HG02970 (cell line): ENCODE measurements around the gene HNRNPA1.
A peak's percentile ranks its signal among the peaks of the same experiment; 100 is the strongest.
"Not testable (repeated sequence)": the region's sequence is repeated elsewhere in the genome, so short reads cannot be mapped to it uniquely, and the experiment has no call there.

Source experiments
- ATAC-seq: cut with Tn5 transposase; IDR thresholded peaks from one replicate; pipeline ENCODE4 v1.9.1; 2021; ENCODE audit warnings: mild to moderate bottlenecking, moderate library complexity, moderate number of reproducible peaks; ENCODE audit not compliant: unreplicated experiment, low FRiP score

Gene HNRNPA1

DNA sequence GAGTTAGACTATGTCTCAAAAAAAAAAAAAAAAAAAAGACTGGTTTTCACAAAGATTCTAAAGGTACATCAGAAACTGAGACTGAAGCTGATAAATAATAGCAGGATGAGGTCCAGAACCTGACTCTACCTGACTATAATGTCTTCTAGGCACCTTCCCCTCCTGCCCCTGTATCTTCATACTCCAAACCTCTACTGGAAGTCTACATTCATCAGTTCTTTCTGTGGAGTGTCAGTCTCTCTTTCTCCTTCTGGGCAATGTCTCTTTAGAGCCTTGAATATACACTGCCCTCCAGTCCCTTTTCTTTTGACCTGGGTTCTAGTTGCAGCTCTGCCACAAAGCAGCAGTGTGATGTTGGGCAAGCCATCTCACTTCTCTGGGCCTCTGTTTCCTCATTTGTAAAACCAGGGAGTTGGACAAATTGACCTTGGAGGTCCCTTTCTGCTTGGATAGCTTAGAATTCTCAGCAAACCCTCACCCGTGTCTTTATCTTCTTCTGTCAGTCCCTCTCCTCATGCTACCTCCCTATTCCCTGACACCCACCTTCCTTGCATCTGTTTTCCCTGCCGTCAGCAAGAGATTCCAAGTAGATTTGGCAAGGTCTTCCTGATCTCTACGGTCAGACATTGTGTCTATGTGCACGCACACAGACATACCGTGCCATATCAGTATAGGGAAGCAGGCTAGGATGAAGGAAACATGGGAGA is 16.0 kb downstream of the HNRNPA1 start:
- no peak for ATAC-seq

DNA sequence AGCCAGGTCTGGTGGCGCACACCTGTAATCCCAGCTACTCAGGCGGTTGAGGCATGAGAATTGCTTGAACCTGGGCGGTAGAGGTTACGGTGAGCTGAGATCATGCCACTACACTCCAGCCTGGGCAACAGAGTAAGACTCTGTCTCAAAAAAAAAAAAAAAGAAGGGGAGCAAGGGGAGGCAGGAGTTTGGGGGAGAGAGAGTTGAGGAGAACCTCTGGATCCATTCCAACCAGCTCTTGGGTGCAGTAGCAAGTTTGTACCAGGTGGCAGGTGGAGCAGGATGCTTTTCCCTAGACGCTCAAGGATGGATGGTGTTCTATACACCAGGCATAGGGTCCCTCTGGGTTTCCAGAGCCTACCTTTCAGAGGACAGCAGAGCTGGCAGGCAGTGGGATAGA is 18.4 kb downstream of the HNRNPA1 start:
- ATAC-seq, result no peak

DNA sequence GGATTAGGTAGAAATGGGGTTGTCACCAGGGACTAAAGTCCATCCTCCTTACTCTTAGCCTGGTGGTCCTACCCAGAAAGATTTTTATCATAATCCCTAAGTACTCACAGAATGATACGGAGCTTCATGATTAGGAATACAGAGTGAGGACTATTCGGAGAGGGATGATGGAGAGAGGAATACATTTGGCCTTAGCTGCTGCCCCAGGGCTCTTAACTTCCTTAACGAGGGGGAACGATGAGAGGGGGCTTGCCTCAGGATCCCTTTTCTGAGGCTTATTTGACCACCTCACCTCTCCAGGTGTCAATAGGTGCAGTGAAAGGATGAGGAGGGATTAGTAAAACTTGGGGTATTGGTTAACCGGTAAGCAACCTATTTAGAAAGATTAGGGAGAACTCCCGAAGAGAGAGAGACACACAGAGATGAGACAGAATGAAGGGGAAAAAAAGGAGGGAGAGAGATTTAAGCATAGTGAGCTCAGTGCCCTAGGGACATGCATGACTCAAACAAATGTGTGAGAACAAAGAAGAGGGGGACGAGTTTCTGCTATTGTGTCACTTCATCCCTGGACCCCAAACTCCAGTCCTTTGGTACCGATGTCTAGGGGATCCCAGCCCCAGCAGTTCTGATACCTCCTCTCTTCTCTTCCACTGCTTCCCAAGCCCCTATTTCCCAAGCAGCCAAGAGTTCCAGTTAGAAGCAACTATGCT is 19.1 kb downstream of the HNRNPA1 start:
- ATAC-seq, result no peak

DNA sequence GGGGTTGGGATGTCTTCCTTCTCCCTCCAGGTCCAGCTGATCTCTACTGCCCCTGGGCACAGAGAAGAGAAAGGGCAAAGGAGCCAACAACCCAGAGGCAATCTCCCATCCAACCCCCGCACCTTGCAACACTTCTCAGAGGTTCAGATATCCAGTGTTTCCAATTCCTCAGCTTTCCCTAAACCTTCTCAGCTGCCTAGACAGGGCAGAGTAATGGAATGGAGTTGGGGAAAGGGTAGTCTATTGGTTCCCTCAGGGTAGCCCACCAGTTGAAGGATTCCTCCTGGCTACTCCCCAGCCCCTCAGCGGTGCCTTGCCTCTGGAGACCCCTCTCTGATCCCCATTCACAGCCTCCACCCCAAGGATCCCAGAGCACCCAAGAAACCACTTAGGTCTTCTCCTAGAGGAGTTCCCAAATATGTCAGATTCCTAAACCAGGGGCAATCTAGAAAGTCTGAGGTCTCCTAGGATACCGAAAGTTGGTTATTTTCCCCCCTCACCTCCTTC is 19.8 kb downstream of the HNRNPA1 start:
- no peak for ATAC-seq

DNA sequence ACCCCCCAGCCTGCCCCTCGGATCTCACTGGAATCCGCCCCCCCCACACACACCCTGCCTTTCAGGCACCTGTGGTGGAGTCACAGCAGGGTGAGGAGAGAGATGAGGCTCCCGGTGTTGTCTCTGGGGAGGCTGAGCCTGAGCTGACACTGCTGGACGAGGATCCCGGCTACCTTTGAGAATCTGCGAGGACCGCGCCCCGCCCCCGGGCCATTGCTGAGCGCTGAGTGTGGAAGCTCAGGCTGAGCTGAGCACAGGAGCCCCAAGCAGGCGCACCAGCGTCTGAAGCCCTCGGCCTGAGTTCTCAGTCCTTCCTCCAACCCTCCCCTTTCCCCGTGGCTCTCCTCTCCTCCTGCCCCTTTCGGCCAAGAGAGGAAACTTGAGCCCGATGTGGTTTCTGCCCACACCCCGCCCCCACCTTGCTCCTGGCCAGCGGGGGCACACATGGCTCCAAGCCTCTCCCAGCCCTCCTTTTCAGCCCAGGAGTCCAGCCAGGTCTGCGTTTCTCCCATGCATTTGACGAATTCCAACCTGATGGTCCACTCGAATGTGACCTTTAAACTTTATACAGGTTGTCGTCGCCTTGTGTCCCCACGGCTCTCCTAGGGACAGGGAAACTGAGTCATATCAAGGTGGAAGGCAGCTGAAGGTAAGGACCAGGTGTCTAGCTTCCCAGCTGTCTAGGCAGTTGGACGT is 20.4 kb downstream of the HNRNPA1 start, which contains the start of gene NFE2:
NFE2 (minus strand) TSS at position 284 of the 696 bp plus-strand sequence. CDS start 5,767 bp downstream, outside the sequence.
- ATAC-seq, result no peak

DNA sequence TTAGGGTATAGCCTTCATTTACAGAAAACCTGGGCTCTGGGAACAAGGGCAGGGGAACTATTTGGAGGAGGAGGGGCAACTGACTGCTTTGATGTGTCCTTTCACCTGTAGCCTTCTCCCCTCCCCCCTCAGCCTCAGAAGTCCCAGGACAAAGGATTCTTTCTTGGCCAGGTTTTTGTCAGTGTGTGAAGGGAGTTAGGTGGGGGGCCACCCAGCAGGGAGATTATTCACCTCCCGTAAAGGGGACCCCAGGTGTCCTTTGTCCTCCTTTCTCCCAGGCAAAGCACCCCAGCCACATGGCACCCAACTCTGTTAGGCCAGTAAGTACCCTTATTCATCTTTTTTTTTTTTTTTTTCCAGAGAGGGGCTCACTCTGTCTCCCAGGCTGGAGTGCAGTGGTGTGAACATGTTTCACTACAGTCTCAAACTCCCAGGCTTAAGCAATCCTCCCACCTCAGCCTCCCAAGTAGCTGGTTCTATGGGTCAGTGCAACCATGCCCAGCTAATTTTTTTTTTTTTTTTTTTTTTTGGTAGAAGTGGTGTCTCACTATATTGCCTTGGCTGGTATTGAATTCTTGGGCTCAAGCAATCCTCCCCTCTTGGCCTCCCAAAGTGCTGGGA is 21.0 kb downstream of the HNRNPA1 start:
- no peak for ATAC-seq

DNA sequence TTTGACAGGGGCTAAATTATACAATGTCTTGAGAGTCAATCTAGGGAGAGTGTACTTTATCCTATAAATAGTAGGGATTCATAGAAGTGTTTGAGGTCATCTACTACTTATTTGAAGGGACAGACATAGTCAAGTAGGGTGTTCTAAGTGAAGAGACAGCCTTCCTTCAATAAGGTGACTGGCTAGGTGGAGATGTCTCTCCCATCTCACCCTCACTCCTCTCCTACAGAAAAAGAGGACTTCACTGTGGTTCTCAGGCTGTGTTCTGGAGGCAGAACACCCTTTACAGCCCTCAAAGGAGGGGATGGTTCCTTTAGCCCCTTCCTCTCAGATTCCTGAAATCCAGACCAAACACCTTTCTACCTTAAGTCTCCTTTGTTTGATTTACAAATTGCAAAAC is 23.1 kb downstream of the HNRNPA1 start:
- ATAC-seq, result no peak

DNA sequence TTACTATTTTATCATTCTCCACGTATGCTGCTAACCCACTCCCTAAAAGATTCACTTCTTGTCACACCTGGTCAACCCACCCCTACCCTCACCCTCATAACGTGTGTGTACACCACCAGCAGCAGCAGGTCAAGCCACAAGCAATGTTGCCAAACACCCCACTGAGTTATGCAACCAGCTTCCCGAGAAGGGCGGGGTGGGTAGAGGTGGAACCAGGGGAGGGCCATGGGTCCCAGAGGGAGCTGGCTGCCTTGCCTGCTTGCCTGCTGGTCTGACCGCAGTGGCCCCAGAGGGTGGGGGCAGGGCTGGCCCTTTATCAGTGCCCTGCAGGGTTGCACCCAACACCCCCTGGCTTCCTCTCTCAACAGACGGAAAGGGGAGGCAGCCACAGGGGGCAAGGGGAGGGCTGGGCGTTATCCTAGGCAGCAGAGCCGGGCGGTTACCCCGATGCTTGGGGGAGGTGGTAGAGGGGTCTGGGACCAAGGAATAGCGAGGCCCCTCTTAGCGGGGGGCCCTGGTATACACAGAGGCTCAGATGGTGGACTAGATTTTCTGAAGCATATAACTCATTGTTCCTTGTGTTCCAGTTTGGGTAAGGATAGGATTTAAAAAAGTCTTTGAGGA is 23.8 kb downstream of the HNRNPA1 start:
- no peak for ATAC-seq

DNA sequence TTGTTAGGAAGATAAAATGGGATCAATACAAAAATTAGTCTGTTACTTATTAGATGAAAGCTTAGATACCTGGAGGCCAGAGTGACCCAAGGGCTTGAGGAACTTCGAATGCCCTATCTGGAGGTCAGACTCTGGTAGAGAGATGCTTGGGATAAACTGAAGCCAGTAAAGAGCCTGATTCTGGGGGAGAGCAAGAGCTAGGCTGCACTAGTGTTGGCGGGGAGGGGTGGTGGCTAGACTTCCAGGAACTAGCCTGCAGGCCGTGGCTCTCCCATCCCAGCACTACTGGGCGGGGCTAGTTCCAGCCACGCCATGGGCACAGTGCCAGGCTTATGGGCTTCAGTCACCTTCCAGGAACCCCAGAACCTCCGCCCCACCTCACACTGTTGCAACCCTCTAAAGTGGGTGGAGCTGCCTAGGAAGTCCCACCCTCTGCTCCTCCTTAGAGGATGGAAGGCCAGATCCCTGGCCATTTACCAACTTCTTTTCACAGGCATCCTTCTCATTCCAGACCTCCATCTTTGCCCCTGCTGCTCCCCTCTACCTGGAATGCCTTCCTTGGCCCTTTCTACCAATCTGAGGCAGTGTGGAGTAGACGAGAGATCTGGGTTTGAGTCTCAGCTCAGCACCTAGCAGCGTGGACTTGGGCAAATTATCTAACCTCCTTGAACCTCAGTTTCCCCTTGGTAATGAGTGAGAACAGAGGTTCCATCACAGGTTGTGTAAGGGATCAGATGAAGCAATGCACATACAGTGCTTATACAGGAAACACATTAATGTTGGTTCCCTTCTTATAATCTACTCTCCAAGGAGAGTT is 26.6 kb downstream of the HNRNPA1 start:
- no peak for ATAC-seq

DNA sequence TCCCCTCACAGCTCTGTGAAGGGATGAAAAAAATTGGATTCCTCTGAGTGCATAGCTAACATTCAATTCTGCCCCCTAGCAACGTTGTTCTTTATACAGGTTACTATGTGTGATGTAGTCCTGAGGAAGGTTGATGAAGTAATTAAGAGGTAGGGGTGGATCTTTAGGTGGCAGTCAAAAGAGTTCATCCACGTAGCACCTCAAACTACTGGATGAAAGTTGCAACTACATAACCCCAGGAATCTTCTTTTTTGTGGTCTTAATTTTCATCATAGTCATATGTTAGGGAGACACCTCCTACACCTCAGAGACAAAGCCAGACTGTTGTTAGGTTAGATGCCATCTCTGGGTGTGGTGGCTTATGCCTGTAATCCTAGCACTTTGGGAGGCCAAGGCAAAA is 30.5 kb downstream of the HNRNPA1 start:
- ATAC-seq, result no peak

DNA sequence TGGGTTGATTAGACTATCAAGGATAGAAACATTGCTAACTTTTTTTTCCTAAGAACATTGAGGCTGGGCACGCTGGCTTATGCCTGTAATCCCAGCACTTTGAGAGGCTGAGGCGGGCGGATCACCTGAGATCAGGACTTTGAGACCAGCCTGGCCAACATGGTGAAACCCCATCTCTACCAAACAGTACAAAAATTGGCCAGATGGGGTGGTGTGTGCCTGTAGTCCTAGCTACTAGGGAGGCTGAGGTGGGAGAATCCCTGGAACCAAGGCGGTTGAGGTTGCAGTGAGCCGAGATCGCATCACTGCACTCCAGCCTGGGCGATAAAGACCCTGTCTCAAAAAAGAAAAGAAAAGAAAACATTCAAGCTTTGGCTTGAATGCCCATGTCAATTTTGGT is 31.8 kb downstream of the HNRNPA1 start:
- ATAC-seq, result not testable (repeated sequence)

DNA sequence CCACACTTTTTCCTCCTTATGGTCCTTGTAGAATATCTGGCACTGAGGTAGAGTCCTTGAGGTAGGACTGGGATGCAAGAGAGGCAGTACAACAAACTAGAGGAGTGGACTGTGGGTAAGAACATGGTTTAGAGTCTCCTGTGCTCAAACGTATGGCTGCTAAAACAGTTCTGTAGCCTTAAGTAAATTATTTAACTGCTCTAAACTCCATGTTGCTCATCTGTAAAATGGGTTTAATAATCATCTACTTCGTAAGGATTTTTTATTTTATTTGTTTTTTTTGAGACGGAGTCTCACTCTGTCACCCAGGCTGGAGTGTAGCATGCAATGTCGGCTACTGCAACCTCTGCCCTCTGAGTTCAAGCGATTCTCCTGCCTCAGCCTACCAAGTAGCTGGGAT is 40.8 kb downstream of the HNRNPA1 start:
- ATAC-seq, result no peak

DNA sequence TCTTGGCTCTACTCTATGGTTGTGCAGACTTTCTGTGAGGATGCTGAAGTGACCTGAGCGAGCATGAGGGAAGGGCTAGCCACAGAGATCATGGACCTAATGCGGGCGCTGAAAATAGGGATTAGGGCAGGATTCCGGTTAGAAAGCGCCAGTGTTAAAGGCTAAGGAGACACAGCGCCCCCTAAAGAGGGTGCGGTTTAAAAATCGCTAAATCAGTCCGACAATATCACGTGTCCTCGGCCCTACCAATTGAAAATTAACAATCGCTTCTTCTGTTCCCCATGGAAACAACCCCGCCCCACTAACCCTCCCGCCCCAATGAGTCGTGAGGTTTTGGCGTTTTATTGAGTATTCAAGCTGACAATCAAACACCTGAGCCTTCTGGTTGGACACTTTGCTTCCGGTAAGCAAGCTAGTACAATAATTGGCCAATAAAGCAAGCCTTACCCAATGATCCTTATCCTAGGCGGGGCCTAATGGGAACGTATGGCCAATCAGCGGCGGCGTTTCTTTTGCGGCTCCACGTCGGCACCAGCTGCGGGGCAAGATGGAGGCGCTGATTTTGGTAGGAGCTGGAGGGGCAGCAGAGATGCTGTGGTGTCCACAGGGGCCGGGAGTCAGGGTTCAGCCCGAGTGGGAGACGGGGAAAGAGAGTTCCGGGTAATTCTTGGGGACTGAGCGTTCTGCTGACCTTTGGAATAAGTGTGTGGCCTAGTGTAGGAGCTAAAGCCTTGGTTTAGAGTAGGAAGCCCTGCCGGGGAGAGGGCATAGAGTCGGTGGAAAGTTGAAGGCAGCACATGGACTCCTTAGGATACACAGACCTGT is 44.3 kb downstream of the HNRNPA1 start, which contains the start of gene COPZ1:
COPZ1 (plus strand) TSS at position 515 of the 825 bp plus-strand sequence; CDS start at position 548, 33 bp downstream.
- peak; percentile 98 for ATAC-seq

DNA sequence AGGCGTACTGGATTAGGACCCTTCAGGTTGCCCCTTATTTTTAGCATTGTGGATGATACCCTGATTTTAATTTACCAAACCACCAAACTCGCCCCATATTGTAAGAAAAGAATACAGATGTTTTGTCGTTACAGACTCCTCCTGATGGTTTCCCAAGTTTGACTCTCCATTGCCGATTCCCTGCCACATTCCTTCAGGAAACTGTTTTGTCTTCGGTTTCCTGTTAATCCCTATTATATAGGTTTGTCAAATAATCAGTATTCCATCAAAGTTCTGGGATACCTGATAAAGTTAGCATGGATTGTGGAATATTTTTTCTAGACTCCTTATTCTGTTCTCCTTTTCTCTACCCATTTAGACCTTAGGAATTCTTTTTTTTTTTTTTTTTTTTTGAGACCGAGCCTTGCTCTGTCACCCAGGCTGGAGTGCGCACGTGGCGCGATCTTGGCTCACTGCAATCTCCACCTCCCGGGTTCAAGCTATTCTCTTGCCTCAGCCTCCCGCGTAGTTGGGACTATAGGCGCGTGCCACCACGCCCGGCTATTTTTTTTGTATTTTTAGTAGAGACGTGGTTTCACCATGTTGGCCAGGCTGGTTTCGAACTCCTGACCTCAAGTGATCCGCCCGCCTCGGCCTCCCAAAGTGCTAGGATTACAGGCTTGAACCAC is 45.0 kb downstream of the HNRNPA1 start:
- ATAC-seq, result not testable (repeated sequence)

DNA sequence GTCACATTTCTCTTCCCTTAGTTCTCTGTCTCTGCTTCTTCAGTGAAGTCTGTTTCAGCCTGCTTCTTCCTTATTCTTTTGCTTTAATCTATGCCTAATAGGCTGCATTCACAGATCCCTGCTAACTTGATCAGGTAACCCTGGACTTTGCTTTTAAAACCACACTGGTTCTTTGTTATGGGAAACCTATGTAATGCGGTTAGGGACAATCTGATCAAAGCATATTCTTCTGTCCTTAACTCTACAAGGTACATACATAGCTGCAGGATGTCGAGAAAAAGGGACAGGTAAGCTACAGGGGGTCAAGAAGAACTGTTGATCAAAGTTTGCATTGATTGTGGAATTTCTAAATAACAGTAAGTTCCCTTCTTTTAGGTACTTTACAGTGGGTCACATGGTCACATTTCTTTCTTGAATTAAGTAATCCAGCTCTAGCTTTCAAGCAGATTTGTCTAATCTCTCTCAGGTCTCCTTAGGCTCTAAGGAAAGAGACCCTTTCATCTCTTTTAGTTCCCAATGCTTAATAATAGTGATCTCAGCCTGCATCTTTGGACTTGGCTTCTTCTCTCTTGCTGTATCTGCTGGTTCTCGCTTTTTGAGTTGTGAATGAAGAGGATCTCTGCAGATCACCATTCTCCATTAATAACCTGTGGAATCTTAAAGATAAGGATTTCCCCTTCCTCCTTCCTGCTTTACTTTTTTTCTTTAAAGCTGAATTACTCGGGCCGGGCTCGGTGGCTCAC is 48.2 kb downstream of the HNRNPA1 start:
- ATAC-seq, result no peak

DNA sequence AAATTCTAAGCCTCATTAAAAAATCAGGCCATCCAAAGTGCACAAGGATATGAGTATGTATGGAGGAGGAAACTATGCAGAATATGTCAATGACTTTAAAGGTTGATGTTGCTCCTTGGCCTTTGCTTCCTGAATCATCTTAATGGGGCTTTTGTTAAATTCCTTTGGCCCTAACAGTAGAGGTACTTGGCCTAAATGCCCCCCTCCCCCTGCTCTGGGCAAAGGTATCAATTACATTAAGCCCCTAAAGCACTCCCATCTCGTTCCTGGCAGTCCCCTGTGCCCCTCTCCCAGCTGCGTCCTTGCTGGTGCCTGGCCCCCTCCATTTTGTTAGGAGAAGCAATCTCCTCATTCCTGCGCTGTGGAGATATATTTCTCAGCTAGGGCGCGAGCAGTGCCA is 49.2 kb downstream of the HNRNPA1 start:
- no peak for ATAC-seq

DNA sequence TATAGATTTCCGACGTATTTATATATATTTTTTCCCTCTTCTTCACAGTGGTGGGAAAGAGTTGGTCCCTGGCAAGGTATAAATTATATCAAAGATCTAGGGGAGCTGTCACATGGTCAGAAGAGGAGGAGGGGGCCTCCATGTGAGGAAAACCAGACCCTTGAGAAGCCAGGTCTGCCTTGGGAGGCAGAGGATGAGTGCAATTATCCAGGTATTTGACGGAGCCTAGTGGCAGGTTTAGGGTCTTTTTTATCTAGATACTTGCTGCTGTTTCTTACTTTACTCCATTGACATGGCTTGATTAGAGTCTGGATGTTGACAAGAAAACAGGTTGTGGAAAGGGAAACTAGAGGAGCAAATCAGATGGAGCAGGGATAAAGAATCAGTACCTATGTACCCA is 49.9 kb downstream of the HNRNPA1 start:
- no peak for ATAC-seq
